Osteocyte (in vitro differentiated cells): Measurements from ENCODE around the gene CYRIA. TPM values are rescaled to one million over a fixed set of nuclear protein-coding genes. Genes with fewer than 3 reads are reported as not detected.

Experiments used
- DNase-seq: peaks from one replicate; pipeline ENCODE4 v3.0.0; 2021; ENCODE audit warnings: mixed read lengths; ENCODE audit not compliant: unreplicated experiment; ENCODE audit errors: extremely low spot score
- H3K27ac Mint-ChIP-seq: one replicate; pipeline ENCODE4 v1.8.0; 2021; ENCODE audit warnings: mild to moderate bottlenecking, mixed read lengths; ENCODE audit not compliant: unreplicated experiment
- H3K27me3 Mint-ChIP-seq: one replicate; pipeline ENCODE4 v1.8.0; 2021; ENCODE audit warnings: mixed read lengths; ENCODE audit not compliant: unreplicated experiment
- H3K36me3 Mint-ChIP-seq: one replicate; pipeline ENCODE4 v1.8.0; 2021; ENCODE audit warnings: mixed read lengths; ENCODE audit not compliant: unreplicated experiment
- H3K4me1 Mint-ChIP-seq: one replicate; pipeline ENCODE4 v1.8.0; 2021; ENCODE audit warnings: mixed read lengths; ENCODE audit not compliant: unreplicated experiment
- H3K4me3 Mint-ChIP-seq: one replicate; pipeline ENCODE4 v1.8.0; 2021; ENCODE audit warnings: mild to moderate bottlenecking, moderate library complexity, mixed read lengths; ENCODE audit not compliant: unreplicated experiment
- H3K9me3 Mint-ChIP-seq: one replicate; pipeline ENCODE4 v1.8.0; 2021; ENCODE audit warnings: mixed read lengths; ENCODE audit not compliant: unreplicated experiment
- total RNA-seq: library from RNA; stranded (reverse); gene quantifications from 2 replicates; pipeline ENCODE4 v1.2.1, GENCODE V29; 2021
- TF ChIP-seq, protein P1 (sequence below): fragments of 200-600 bp; sonication (generic); IDR thresholded peaks from 2 replicates; pipeline ENCODE4 v1.5.0; 2021; ENCODE audit warnings: antibody characterized with exemption, mild to moderate bottlenecking, moderate library complexity

Gene CYRIA
- total RNA-seq, 1 donor from 2014 or later, result 2.8 TPM

DNA sequence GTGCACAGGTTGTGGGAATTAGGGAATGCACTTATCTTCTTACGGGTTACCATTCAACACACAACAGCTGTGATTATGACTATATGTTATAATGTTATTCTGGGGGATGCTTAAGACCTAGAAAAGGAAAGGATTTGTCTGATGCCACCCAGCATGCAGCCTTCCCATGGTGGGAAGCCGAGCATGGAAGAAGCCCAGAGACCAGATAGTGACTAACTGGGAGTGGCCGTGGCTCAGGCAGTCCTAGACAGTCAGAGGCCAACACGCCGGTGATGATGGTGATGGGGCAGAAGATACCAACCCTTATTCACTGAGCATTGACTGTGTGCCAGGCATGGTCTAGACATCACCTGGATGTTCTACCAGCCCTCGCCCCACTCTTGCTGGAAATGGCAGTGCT, 35.9 kb downstream of the CYRIA start:
- Mint-ChIP-seq H3K4me1 (peaks cover 16% of the 10 kb centered on the region), H3K9me3 (no peaks in the 10 kb centered on the region), H3K27ac (no peak overlapping the region), H3K4me3 (no peak overlapping the region), H3K27me3 (peaks cover 6% of the 10 kb centered on the region), H3K36me3 (no peaks in the 10 kb centered on the region)
- no peak for DNase-seq
- TF ChIP-seq, protein P1, sequence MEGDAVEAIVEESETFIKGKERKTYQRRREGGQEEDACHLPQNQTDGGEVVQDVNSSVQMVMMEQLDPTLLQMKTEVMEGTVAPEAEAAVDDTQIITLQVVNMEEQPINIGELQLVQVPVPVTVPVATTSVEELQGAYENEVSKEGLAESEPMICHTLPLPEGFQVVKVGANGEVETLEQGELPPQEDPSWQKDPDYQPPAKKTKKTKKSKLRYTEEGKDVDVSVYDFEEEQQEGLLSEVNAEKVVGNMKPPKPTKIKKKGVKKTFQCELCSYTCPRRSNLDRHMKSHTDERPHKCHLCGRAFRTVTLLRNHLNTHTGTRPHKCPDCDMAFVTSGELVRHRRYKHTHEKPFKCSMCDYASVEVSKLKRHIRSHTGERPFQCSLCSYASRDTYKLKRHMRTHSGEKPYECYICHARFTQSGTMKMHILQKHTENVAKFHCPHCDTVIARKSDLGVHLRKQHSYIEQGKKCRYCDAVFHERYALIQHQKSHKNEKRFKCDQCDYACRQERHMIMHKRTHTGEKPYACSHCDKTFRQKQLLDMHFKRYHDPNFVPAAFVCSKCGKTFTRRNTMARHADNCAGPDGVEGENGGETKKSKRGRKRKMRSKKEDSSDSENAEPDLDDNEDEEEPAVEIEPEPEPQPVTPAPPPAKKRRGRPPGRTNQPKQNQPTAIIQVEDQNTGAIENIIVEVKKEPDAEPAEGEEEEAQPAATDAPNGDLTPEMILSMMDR, result no peak

DNA sequence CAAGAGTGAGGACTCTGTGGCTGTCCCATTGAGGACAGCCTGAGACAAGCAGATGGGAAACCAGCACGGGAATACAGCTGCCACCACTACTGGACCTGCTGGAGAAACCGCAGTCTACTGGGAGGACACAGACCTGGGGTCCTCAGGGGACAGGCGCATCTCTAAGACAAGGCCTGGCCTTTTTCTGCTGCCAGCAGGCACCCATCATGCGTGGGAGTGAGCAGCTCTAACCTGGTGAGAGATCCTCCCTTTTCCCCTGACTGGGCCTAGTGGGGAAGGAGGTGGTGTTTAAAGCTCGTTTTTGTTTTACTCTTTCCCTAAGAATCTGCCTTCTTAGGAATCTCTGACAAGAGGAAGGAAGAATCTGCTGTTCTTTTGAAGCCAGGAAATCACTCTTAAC, 36.6 kb downstream of the CYRIA start:
- TF ChIP-seq, protein P1, result no peak
- no peaks in the 10 kb centered on the region for H3K9me3 Mint-ChIP-seq
- peaks cover 6% of the 10 kb centered on the region for H3K27me3 Mint-ChIP-seq
- no peak for DNase-seq
- H3K27ac Mint-ChIP-seq, result no peak overlapping the region
- no peak overlapping the region for H3K4me3 Mint-ChIP-seq
- H3K4me1 Mint-ChIP-seq, result peaks cover 23% of the 10 kb centered on the region
- no peaks in the 10 kb centered on the region for H3K36me3 Mint-ChIP-seq

DNA sequence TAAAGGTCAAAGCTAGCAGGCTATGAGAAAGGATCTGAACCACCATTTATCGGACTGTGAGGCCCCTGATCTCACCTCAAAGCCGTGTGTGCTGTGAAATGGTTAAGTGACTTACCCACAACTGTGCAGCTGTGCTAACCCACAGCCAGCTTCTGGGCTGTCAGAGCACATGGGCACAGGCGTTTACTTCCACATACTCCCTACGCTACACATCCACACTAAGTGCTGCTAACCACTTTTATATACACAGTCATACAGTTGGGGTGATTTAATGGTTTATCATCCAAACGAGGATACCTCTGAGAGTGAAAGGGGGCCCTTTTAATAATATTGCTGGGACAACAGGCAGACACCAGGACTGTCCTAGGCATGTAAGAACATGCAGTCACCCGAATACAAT, 37.3 kb downstream of the CYRIA start:
- DNase-seq, result no peak
- peaks cover 6% of the 10 kb centered on the region for H3K27me3 Mint-ChIP-seq
- H3K27ac Mint-ChIP-seq, result no peak overlapping the region
- no peaks in the 10 kb centered on the region for H3K9me3 Mint-ChIP-seq
- H3K4me3 Mint-ChIP-seq, result no peak overlapping the region
- H3K4me1 Mint-ChIP-seq, result peaks cover 27% of the 10 kb centered on the region
- TF ChIP-seq, protein P1, result no peak
- no peaks in the 10 kb centered on the region for H3K36me3 Mint-ChIP-seq

DNA sequence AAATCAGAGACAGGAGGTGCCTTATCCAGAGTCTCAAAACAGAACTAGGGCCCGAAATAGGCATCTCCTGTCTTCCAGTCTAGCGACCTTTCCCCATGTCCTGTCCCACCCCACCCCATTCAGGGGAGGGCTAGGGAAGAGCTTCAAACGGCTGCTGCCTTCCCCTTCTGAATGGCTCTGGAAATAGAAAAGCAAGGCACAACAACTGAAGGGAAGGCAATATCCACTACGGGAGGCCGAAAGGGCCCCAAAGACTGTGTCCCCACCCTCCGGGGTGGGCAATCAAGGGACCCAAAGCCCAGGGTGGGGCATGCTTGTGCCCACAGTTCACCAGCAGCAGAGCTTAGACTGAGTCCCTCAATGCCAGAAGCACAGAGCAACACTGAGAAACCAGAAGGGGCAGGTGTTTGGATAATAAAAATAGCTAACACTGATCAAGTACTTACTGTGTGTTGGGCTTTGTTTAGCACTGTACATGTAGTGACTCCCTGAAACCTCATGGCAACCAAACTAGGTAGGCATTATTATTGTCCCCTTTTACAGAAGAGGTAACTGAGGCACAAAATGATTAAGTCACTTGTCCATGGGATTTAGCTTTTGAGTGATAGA, 38.5 kb downstream of the CYRIA start:
- no peak overlapping the region for H3K27ac Mint-ChIP-seq
- H3K4me3 Mint-ChIP-seq, result no peak overlapping the region

DNA sequence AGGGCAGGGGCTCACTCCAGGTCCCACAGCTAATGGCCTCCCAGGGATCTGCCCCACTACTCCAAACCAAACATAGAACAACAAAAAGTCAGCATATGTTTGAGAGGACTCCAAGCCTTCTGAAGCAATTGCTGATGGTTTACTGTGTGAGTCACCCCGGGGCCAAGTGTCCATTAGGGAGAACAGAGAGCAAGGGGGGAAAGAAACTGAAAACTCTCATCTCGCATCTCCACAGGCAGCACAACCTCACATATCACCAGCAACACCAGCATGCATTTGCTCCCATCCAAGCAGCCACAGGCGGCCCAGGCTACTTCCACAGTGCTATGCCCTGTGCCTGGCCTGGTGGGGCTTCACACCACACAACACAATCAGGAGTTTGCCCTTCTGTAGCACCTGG, 39.1 kb downstream of the CYRIA start:
- Mint-ChIP-seq H3K4me1 (peaks cover 29% of the 10 kb centered on the region), H3K27ac (no peak overlapping the region), H3K9me3 (no peaks in the 10 kb centered on the region), H3K36me3 (no peaks in the 10 kb centered on the region), H3K27me3 (peaks cover 3% of the 10 kb centered on the region), H3K4me3 (no peak overlapping the region)
- no peak for DNase-seq
- TF ChIP-seq, protein P1, result no peak

More for the DNA sequence above, 38.5 kb downstream of the CYRIA start:
- DNase-seq, result no peak
- Mint-ChIP-seq H3K27me3 (peaks cover 3% of the 10 kb centered on the region), H3K36me3 (no peaks in the 10 kb centered on the region), H3K9me3 (no peaks in the 10 kb centered on the region), H3K4me1 (peaks cover 29% of the 10 kb centered on the region)
- TF ChIP-seq, protein P1, result no peak
